ENCODE results near the gene TRIP11.
A peak's percentile ranks its signal among the peaks of the same experiment; 100 is the strongest.
"Not testable (repeated sequence)": the region's sequence is repeated elsewhere in the genome, so short reads cannot be mapped to it uniquely, and the experiment has no call there.

The TRIP11 gene

GRCh38 chr14:92039719-92040430 is at the start of gene TRIP11:
Gene TRIP11 (minus strand): TSS chr14:92040059. CDS start chr14:92039685, 374 bp downstream.
- peak; percentile 23 for FAIRE-seq

GRCh38 chr14:92088494-92088893 is 48.6 kb upstream of the TRIP11 start:
- FAIRE-seq = no peak

- FAIRE-seq = no peak
Measured at GRCh38 chr14:92074555-92074954, 34.7 kb upstream of the TRIP11 start.

- no peak for FAIRE-seq
Measured at GRCh38 chr14:92058006-92058917, 18.4 kb upstream of the TRIP11 start.

GRCh38 chr14:92049781-92050180 is 9.9 kb upstream of the TRIP11 start:
- FAIRE-seq = no peak

- not testable (repeated sequence) for FAIRE-seq
Measured at GRCh38 chr14:92049221-92049620, 9.4 kb upstream of the TRIP11 start.

- not testable (repeated sequence) for FAIRE-seq
Measured at GRCh38 chr14:92045904-92046303, 6.0 kb upstream of the TRIP11 start.

GRCh38 chr14:92041766-92042165 is 1.9 kb upstream of the TRIP11 start:
- not testable (repeated sequence) for FAIRE-seq

- no peak for FAIRE-seq
Measured at GRCh38 chr14:92041203-92041602, 1.3 kb upstream of the TRIP11 start.

GRCh38 chr14:92040431-92041051 is 682 bp upstream of the TRIP11 start:
- FAIRE-seq = no peak

- no peak for FAIRE-seq
Measured at GRCh38 chr14:92039063-92039718, 668 bp downstream of the TRIP11 start.

- FAIRE-seq = no peak
Measured at GRCh38 chr14:92037989-92038388, 1.9 kb downstream of the TRIP11 start.

GRCh38 chr14:92035890-92036289 is 4.0 kb downstream of the TRIP11 start:
- no peak for FAIRE-seq

- FAIRE-seq = no peak
Measured at GRCh38 chr14:92033906-92034687, 5.8 kb downstream of the TRIP11 start.

- FAIRE-seq = no peak
Measured at GRCh38 chr14:92033433-92033832, 6.4 kb downstream of the TRIP11 start.

- no peak for FAIRE-seq
Measured at GRCh38 chr14:92026548-92027190, 13.2 kb downstream of the TRIP11 start.

- FAIRE-seq = no peak
Measured at GRCh38 chr14:92022036-92022435, 17.8 kb downstream of the TRIP11 start.

GRCh38 chr14:92021523-92021922 is 18.3 kb downstream of the TRIP11 start:
- no peak for FAIRE-seq

- FAIRE-seq = no peak
Measured at GRCh38 chr14:92014040-92014439, 25.8 kb downstream of the TRIP11 start.

- no peak for FAIRE-seq
Measured at GRCh38 chr14:92012121-92012748, 27.6 kb downstream of the TRIP11 start.

- FAIRE-seq = no peak
Measured at GRCh38 chr14:92010644-92011043, 29.2 kb downstream of the TRIP11 start.

All from TTC549 (cell line).